Smooth muscle cell (in vitro differentiated cells): Measurements from ENCODE around the gene CENPF. TPM values are rescaled to one million over a fixed set of nuclear protein-coding genes. Genes with fewer than 3 reads are reported as not detected.

Experiments
- DNase-seq: peaks from one replicate; lab custom pipeline; 2025; ENCODE audit not compliant: unreplicated experiment; lab: John Stamatoyannopoulos, UW
- H2AFZ ChIP-seq: fragments of 200-600 bp; sonication (generic); 2 replicates; pipeline ENCODE4 v1.6.0; 2016; ENCODE audit warnings: antibody characterized with exemption, low read depth, mild to moderate bottlenecking
- H3F3A ChIP-seq: fragments of 200-600 bp; sonication (generic); 2 replicates; pipeline ENCODE4 v1.6.0; 2017; ENCODE audit warnings: antibody characterized with exemption, low read depth
- H3K27ac ChIP-seq: fragments of 200-600 bp; sonication (generic); 2 replicates; pipeline ENCODE4 v1.5.1; 2016; ENCODE audit warnings: low read depth, mild to moderate bottlenecking
- H3K27me3 ChIP-seq: fragments of 200-600 bp; sonication (generic); 2 replicates; pipeline ENCODE4 v1.6.1; 2016; ENCODE audit warnings: low read depth, mild to moderate bottlenecking
- H3K36me3 ChIP-seq: fragments of 200-600 bp; sonication (generic); 2 replicates; pipeline ENCODE4 v1.5.1; 2016; ENCODE audit warnings: low read depth
- H3K4me1 ChIP-seq: fragments of 200-600 bp; sonication (generic); 2 replicates; pipeline ENCODE4 v1.5.1; 2016; ENCODE audit warnings: low read depth
- H3K4me2 ChIP-seq: fragments of 200-600 bp; sonication (generic); 2 replicates; pipeline ENCODE4 v1.6.0; 2016; ENCODE audit warnings: mild to moderate bottlenecking
- H3K4me3 ChIP-seq: fragments of 200-600 bp; sonication (generic); 2 replicates; pipeline ENCODE4 v1.5.1; 2016; ENCODE audit warnings: mild to moderate bottlenecking
- H3K79me2 ChIP-seq: fragments of 200-600 bp; sonication (generic); 2 replicates; pipeline ENCODE4 v1.6.0; 2016; ENCODE audit warnings: low read depth, mild to moderate bottlenecking
- H3K9ac ChIP-seq: fragments of 200-600 bp; sonication (generic); 2 replicates; pipeline ENCODE4 v1.6.0; 2016; ENCODE audit warnings: low read depth
- H3K9me3 ChIP-seq: fragments of 200-600 bp; sonication (generic); replicated peaks from 2 replicates; pipeline ENCODE4 v1.5.1; 2016; ENCODE audit warnings: low read depth
- H4K20me1 ChIP-seq: fragments of 200-600 bp; sonication (generic); 2 replicates; pipeline ENCODE4 v1.6.0; 2016; ENCODE audit warnings: low read depth
- CTCF ChIP-seq: fragments of 200-600 bp; sonication (generic); IDR thresholded peaks from 2 replicates; pipeline ENCODE4 v1.5.1; 2017; ENCODE audit warnings: borderline replicate concordance, mild to moderate bottlenecking, antibody characterized with exemption; ENCODE audit not compliant: insufficient read depth, poor library complexity, severe bottlenecking
- WGBS: methylation state at CpG from one replicate; pipeline ENCODE4 v1.1.7; 2016; ENCODE audit warnings: low lambda C conversion rate; 5-methylcytosine and 5-hydroxymethylcytosine counted together
- polyA plus RNA-seq: library from polyadenylated mRNA; unstranded; fragments of >200 nt; fragmentation: Nextera tagmentation; extraction: Ambion mirVana; gene quantifications from 2 replicates; pipeline ENCODE4 v1.2.1, GENCODE V29; 2016
- total RNA-seq: library from RNA; depleted of rRNA; stranded (reverse); fragments of >200 nt; gene quantifications from 2 replicates; pipeline ENCODE4 v1.2.3, GENCODE V29; 2014

Gene CENPF
- total and polyA plus RNA-seq, 2 experiments from 2014 or later = 7.4 to 8.3 TPM

GRCh38 chr1:214583824-214584554 lies 19.0 kb upstream of the CENPF start:
- H2AFZ ChIP-seq = no peak overlapping the region
- no peak for TF ChIP-seq CTCF

GRCh38 chr1:214584805-214585766 lies 17.9 kb upstream of the CENPF start:
- WGBS = 8% methylated on average over 1 of the region's 1 CpG
- peak overlapping the region; percentile 30 for H2AFZ ChIP-seq
- peak overlapping the region; percentile 40 for H3K27ac ChIP-seq
- H3K79me2 ChIP-seq = no peaks in the 10 kb centered on the region
- no peaks in the 10 kb centered on the region for H3K27me3 ChIP-seq
- peaks cover 13% of the 10 kb centered on the region for H3K4me1 ChIP-seq
- no peaks in the 10 kb centered on the region for H3K9me3 ChIP-seq
- H3F3A ChIP-seq = peaks cover 3% of the 10 kb centered on the region
- no peak overlapping the region for H3K4me2 ChIP-seq
- no peak overlapping the region for H3K9ac ChIP-seq
- TF ChIP-seq CTCF = peak; percentile 64
- no peaks in the 10 kb centered on the region for H4K20me1 ChIP-seq
- no peak overlapping the region for H3K4me3 ChIP-seq
- DNase-seq = no peak
- no peaks in the 10 kb centered on the region for H3K36me3 ChIP-seq

More at GRCh38 chr1:214583824-214584554, 19.0 kb upstream of the CENPF start:
- Histone ChIP-seq H3K79me2 (no peaks in the 10 kb centered on the region), H3F3A (peaks cover 3% of the 10 kb centered on the region), H3K27me3 (no peaks in the 10 kb centered on the region), H3K9me3 (no peaks in the 10 kb centered on the region), H3K4me3 (no peak overlapping the region), H3K27ac (no peak overlapping the region), H4K20me1 (no peaks in the 10 kb centered on the region), H3K9ac (no peak overlapping the region), H3K36me3 (no peaks in the 10 kb centered on the region), H3K4me1 (peaks cover 13% of the 10 kb centered on the region), H3K4me2 (no peak overlapping the region)
- 92% methylated on average over 7 of the region's 7 CpGs for WGBS
- no peak for DNase-seq

GRCh38 chr1:214586621-214587020 lies 16.4 kb upstream of the CENPF start:
- H3K27ac ChIP-seq = no peak overlapping the region
- no peaks in the 10 kb centered on the region for H3F3A ChIP-seq
- H2AFZ ChIP-seq = no peak overlapping the region
- WGBS = 89% methylated on average over 3 of the region's 3 CpGs
- H3K4me1 ChIP-seq = peaks cover 5% of the 10 kb centered on the region
- H3K4me2 ChIP-seq = no peak overlapping the region
- no peaks in the 10 kb centered on the region for H3K36me3 ChIP-seq
- H3K9me3 ChIP-seq = no peaks in the 10 kb centered on the region
- H3K4me3 ChIP-seq = no peak overlapping the region
- no peaks in the 10 kb centered on the region for H3K27me3 ChIP-seq
- no peak overlapping the region for H3K9ac ChIP-seq
- no peak for DNase-seq
- no peak for TF ChIP-seq CTCF
- H3K79me2 ChIP-seq = no peaks in the 10 kb centered on the region
- H4K20me1 ChIP-seq = no peaks in the 10 kb centered on the region
